ENCODE data around the gene NT5M.

Gene NT5M

DNA sequence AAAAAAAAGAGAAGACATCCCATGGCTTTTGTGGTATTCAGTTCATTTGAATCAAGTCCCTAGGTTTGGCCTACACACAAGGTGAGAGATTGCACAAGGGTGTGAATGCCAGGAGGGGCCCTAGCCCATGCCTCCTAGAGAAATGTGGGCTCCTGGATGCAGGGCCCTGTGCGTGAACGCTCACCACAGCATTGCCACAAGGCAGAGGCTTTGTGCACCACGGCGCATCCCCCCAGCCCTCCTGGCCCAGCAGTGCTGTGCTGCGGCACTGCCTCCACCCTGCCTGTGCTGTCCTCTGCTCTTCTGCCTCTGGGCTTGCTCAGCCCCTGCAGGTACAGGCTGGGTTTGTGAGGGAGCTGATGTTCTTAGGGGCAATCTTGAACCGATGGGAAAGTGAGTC is 92.7 kb downstream of the NT5M start:
- no peak for DNase-seq

All from CD4-positive, alpha-beta T cell treated with Interferon alpha-2 for 1 hour (primary cell).